ENCODE results near the gene ASPSCR1. TPM values are rescaled to one million over a fixed set of nuclear protein-coding genes. Genes with fewer than 3 reads are reported as not detected.

ASPSCR1 gene
- total and polyA plus RNA-seq, 2 of the 13 experiments (the other 11 are each of a cell fraction or from before 2014, with no cell fraction given), result 274 to 314 TPM

DNA sequence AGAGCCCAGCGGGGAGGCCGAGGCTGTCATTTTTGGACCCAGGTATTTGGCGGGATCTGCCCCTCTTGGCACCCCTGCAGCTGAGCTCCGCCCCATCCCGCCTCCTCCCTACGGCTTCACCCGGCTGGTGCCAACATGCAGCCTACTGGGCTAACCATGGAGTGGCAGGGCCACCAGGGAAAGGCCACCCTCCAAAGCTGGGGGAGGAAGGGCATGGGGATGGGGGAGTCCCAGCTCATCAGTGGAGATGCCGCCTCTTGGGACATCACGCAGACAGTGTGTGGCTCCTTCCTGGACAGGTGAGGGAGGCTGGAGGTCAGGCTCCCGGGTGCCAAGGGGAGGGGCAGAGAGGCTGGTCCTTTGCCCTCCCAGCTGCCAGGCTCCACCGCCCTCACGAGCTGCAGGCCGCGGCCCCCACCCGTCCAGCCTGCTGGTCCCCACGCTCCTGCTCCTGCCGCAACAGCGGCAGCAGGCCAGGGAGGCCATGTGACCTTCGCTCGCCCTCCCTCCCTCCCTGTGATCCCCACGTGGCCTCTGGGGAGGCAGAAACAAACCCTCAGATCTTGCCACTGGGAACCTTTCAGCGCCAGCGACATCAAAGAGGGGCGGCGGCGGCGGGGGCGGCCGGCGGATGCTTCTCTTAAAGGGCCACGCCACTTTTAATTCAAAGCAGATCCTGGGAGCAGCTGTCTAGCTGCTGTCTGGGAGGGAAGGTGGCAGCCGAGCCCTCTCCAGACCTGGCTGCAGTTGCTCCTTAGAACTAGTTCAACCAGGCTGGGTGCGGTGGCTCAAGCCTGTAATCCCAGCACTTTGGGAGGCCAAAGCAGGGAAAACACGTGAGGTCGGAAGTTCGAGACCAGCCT lies 9.7 kb upstream of the ASPSCR1 start (continued):
- TF ChIP-seq, protein P1, sequence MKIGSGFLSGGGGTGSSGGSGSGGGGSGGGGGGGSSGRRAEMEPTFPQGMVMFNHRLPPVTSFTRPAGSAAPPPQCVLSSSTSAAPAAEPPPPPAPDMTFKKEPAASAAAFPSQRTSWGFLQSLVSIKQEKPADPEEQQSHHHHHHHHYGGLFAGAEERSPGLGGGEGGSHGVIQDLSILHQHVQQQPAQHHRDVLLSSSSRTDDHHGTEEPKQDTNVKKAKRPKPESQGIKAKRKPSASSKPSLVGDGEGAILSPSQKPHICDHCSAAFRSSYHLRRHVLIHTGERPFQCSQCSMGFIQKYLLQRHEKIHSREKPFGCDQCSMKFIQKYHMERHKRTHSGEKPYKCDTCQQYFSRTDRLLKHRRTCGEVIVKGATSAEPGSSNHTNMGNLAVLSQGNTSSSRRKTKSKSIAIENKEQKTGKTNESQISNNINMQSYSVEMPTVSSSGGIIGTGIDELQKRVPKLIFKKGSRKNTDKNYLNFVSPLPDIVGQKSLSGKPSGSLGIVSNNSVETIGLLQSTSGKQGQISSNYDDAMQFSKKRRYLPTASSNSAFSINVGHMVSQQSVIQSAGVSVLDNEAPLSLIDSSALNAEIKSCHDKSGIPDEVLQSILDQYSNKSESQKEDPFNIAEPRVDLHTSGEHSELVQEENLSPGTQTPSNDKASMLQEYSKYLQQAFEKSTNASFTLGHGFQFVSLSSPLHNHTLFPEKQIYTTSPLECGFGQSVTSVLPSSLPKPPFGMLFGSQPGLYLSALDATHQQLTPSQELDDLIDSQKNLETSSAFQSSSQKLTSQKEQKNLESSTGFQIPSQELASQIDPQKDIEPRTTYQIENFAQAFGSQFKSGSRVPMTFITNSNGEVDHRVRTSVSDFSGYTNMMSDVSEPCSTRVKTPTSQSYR (CRISPR knock-in tag; IDR thresholded peaks at IDR 0.05; ENCODE audit: borderline replicate concordance), result peak; percentile 74
- no peak; the same call in 1 of the 2 replicates for TF ChIP-seq ZSCAN30 (CRISPR knock-in tag; IDR thresholded peaks at IDR 0.05)
- TF ChIP-seq ZNF224 (CRISPR knock-in tag; IDR thresholded peaks at IDR 0.05), result no peak
- TF ChIP-seq, protein P2, sequence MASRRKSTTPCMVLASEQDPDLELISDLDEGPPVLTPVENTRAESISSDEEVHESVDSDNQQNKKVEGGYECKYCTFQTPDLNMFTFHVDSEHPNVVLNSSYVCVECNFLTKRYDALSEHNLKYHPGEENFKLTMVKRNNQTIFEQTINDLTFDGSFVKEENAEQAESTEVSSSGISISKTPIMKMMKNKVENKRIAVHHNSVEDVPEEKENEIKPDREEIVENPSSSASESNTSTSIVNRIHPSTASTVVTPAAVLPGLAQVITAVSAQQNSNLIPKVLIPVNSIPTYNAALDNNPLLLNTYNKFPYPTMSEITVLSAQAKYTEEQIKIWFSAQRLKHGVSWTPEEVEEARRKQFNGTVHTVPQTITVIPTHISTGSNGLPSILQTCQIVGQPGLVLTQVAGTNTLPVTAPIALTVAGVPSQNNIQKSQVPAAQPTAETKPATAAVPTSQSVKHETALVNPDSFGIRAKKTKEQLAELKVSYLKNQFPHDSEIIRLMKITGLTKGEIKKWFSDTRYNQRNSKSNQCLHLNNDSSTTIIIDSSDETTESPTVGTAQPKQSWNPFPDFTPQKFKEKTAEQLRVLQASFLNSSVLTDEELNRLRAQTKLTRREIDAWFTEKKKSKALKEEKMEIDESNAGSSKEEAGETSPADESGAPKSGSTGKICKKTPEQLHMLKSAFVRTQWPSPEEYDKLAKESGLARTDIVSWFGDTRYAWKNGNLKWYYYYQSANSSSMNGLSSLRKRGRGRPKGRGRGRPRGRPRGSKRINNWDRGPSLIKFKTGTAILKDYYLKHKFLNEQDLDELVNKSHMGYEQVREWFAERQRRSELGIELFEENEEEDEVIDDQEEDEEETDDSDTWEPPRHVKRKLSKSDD (CRISPR knock-in tag; IDR thresholded peaks at IDR 0.05; ENCODE audit: low read depth), result peak; percentile 88
- no peak; the same call in 1 of the 2 replicates for TF ChIP-seq ELF4 (CRISPR knock-in tag; IDR thresholded peaks at IDR 0.05; ENCODE audit: borderline replicate concordance)
- no peak for TF ChIP-seq PCBP2 (optimal IDR thresholded peaks at IDR 0.05; ENCODE audit: low read depth, low read length, poor library complexity, severe bottlenecking)
- TF ChIP-seq, protein P3, sequence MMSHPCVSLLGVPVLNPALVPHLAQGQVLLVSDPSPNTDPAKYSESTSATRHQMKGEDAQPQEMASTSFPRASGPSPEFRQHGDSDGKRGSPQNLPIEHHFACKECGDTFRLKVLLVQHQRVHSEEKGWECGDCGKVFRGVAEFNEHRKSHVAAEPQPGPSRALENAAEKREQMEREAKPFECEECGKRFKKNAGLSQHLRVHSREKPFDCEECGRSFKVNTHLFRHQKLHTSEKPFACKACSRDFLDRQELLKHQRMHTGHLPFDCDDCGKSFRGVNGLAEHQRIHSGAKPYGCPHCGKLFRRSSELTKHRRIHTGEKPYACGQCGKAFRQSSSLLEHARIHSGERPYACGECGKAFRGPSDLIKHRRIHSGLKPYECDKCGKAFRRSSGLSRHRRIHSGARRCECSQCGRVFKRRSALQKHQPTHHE (CRISPR knock-in tag; IDR thresholded peaks at IDR 0.05; ENCODE audit: borderline replicate concordance), result 0 out of 2 replicates have a peak, but pooled peaks have one; percentile 89
- TF ChIP-seq ATM (IDR thresholded peaks at IDR 0.05; ENCODE audit: borderline replicate concordance), result no peak
- no peak for TF ChIP-seq CC2D1A (CRISPR knock-in tag; IDR thresholded peaks at IDR 0.05)
- peak; percentile 39; the same call in 1 of the 2 replicates for TF ChIP-seq ZNF501 (CRISPR knock-in tag; IDR thresholded peaks at IDR 0.05)
- TF ChIP-seq MBD4 (IDR thresholded peaks at IDR 0.05; ENCODE audit: borderline replicate concordance, low read length), result no peak
- TF ChIP-seq, protein P4, sequence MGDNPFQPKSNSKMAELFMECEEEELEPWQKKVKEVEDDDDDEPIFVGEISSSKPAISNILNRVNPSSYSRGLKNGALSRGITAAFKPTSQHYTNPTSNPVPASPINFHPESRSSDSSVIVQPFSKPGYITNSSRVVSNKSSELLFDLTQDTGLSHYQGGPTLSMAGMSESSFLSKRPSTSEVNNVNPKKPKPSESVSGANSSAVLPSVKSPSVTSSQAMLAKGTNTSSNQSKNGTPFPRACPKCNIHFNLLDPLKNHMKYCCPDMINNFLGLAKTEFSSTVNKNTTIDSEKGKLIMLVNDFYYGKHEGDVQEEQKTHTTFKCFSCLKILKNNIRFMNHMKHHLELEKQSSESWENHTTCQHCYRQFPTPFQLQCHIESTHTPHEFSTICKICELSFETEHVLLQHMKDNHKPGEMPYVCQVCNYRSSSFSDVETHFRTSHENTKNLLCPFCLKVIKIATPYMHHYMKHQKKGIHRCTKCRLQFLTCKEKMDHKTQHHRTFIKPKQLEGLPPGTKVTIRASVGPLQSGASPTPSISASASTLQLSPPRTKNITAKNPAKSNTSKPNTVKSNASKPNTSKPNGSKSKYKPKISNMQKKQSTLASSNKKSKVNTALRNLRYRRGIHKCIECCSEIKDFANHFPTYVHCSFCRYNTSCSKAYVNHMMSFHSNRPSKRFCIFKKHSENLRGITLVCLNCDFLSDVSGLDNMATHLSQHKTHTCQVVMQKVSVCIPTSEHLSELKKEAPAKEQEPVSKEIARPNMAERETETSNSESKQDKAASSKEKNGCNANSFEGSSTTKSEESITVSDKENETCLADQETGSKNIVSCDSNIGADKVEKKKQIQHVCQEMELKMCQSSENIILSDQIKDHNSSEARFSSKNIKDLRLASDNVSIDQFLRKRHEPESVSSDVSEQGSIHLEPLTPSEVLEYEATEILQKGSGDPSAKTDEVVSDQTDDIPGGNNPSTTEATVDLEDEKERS (CRISPR knock-in tag; IDR thresholded peaks at IDR 0.05), result peak; percentile 85; the same call in 1 of the 2 replicates
- peak; percentile 50 for TF ChIP-seq HNRNPK (IDR thresholded peaks at IDR 0.05; ENCODE audit: low read depth, low read length, poor library complexity, severe bottlenecking)
- TF ChIP-seq, protein P5, sequence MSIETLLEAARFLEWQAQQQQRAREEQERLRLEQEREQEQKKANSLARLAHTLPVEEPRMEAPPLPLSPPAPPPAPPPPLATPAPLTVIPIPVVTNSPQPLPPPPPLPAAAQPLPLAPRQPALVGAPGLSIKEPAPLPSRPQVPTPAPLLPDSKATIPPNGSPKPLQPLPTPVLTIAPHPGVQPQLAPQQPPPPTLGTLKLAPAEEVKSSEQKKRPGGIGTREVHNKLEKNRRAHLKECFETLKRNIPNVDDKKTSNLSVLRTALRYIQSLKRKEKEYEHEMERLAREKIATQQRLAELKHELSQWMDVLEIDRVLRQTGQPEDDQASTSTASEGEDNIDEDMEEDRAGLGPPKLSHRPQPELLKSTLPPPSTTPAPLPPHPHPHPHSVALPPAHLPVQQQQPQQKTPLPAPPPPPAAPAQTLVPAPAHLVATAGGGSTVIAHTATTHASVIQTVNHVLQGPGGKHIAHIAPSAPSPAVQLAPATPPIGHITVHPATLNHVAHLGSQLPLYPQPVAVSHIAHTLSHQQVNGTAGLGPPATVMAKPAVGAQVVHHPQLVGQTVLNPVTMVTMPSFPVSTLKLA (IDR thresholded peaks at IDR 0.05), result peak; percentile 97
- TF ChIP-seq ZBTB21 (CRISPR knock-in tag; IDR thresholded peaks at IDR 0.05), result no peak
- TF ChIP-seq NR1H2 (CRISPR knock-in tag; IDR thresholded peaks at IDR 0.05; ENCODE audit: borderline replicate concordance, low read depth), result peak; percentile 71; the same call in 1 of the 2 replicates
